ENCODE measurements around the gene PMVK.
"Not testable (repeated sequence)": the region's sequence is repeated elsewhere in the genome, so short reads cannot be mapped to it uniquely, and the experiment has no call there.

DNA sequence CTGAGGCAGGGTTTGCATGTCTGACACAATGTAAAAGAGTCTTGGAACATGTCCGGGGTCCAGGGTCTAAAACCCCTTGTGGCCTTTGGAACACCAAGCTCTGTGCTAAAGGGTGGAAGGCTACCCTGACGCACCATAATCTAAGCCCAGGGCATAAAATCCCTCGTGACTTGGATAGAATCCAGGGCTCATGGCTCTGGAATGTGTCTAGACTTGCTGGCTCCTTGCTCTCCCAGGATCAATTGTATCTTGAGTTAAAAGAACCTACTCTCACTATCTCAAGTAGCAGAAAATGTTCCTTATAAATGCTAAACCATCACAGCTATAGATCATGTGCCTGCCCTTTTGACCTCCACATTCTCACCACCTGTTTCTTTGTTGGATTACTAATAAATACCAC is 28.4 kb downstream of the PMVK start:
- not testable (repeated sequence) for TF ChIP-seq CTCF (conservative IDR thresholded peaks at IDR 0.05 in 1 of 2, IDR thresholded peaks at IDR 0.05 in 1 of 2; ENCODE audit: low read depth in 1 of 2, low read length in 2 of 2); EZH2 (IDR thresholded peaks at IDR 0.05; ENCODE audit: low read length, missing control alignments)
